ENCODE data around the gene UBE2Z. TPM values are rescaled to one million over a fixed set of nuclear protein-coding genes. Genes with fewer than 3 reads are reported as not detected.

The UBE2Z gene
- total and polyA plus RNA-seq, 2 donors (not counting 1 experiment from before 2014, with no cell fraction given), result 56.2 to 121 TPM

DNA sequence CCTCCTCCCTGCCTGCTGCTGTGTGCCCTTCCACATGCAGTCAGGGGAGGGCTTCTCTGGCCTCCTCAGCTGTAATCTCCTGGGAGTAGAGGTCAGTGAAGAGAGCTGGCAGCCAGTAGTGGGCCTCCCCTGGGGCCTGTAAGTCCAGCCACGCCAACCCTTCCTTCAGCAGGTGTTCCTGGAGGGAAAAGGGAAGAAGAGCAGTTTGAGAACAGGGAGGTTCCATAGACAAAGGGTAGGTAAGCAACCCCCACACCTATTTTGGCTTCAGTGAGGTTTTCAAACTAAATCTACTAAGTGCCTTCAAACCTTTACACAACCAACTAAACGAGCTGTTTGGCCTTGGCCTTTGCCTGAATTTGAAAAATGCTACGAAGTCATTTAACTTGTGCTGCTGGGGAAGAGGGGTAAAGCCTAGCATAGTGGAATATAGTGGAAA is 22.2 kb downstream of the UBE2Z start:
- H3K27ac Mint-ChIP-seq, result no peak overlapping the region

DNA sequence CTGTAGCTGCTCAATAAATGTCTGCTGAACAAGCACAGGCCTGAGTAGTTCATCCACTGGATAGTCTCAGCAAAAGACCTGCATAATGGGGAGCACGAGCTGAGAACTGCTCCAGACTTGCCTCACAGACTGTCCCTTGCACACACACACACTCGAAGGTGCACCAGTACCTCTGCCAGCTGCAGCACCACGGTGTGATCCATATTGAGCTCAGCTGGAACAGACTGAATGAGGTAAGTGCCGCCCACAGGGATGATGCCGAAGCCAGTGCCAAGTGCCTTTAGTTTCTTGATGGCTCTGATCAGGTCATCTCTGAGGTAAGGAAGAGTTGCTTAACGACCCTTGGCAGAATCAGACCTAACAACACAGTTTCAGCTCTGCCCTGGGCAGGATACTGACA is 24.8 kb downstream of the UBE2Z start:
- no peak overlapping the region for H3K27ac ChIP-seq (ENCODE audit: low read length in 2 of 2)
- H3K9ac ChIP-seq (ENCODE audit: low read length), result no peak overlapping the region
- no peaks in the 10 kb centered on the region for H3K79me2 ChIP-seq (ENCODE audit: control insufficient read depth, insufficient read depth, low read length)
- intact Hi-C loops (cut with micrococcal nuclease), result no loop called here
- H2AFZ ChIP-seq (ENCODE audit: insufficient read depth, low read depth, low read length, poor library complexity, severe bottlenecking), result no peak overlapping the region
- H3K9me3 ChIP-seq (ENCODE audit: control extremely low read depth in 1 of 3, control insufficient read depth in 2 of 3, insufficient read depth in 1 of 3, low read length in 2 of 3), result no peaks in the 10 kb centered on the region
- CTCF ChIA-PET, result interaction anchor here (1.2 kb wide), 1 partner anchor 99 kb away, joined by 3 read pairs; no protein-coding TSS in a partner anchor
- H3K4me3 ChIP-seq (ENCODE audit: control extremely low read depth in 1 of 5, extremely low read depth in 1 of 5, insufficient read depth in 1 of 5, low read depth in 2 of 5, low read length in 4 of 5), result no peak overlapping the region
- H3K27me3 ChIP-seq (replicated peaks in 1 of 4; ENCODE audit: control extremely low read depth in 1 of 4, control insufficient read depth in 3 of 4, insufficient read depth in 4 of 4, low read length in 3 of 4), result no peaks in the 10 kb centered on the region
- H3K36me3 ChIP-seq (replicated peaks in 1 of 2; ENCODE audit: control extremely low read depth in 1 of 2, control insufficient read depth in 1 of 2, extremely low read depth in 1 of 2, insufficient read depth in 2 of 2, low read length in 1 of 2), result peaks cover 8 to 77% of the 10 kb centered on the region in 2 experiments
- Mint-ChIP-seq H3K9me3 (ENCODE audit: insufficient read depth) (no peaks in the 10 kb centered on the region), H3K27ac (no peak overlapping the region), H3K27me3 (no peaks in the 10 kb centered on the region), H3K4me1 (peaks cover 3% of the 10 kb centered on the region), H3K4me3 (no peak overlapping the region)
- TF ChIP-seq, protein P1, sequence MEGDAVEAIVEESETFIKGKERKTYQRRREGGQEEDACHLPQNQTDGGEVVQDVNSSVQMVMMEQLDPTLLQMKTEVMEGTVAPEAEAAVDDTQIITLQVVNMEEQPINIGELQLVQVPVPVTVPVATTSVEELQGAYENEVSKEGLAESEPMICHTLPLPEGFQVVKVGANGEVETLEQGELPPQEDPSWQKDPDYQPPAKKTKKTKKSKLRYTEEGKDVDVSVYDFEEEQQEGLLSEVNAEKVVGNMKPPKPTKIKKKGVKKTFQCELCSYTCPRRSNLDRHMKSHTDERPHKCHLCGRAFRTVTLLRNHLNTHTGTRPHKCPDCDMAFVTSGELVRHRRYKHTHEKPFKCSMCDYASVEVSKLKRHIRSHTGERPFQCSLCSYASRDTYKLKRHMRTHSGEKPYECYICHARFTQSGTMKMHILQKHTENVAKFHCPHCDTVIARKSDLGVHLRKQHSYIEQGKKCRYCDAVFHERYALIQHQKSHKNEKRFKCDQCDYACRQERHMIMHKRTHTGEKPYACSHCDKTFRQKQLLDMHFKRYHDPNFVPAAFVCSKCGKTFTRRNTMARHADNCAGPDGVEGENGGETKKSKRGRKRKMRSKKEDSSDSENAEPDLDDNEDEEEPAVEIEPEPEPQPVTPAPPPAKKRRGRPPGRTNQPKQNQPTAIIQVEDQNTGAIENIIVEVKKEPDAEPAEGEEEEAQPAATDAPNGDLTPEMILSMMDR (IDR thresholded peaks at IDR 0.05), result no peak
- no peak for TF ChIP-seq EZH2 (IDR thresholded peaks at IDR 0.05; ENCODE audit: borderline replicate concordance, insufficient read depth, low read depth, low read length, poor library complexity, severe bottlenecking)
- DNase-seq (no peak), ATAC-seq (ENCODE audit: low read depth) (no peak)
- WGBS (ENCODE audit: insufficient coverage), result 98% methylated on average over 6 of the region's 6 CpGs
- H4K20me1 ChIP-seq (ENCODE audit: control insufficient read depth, insufficient read depth, low read length, poor library complexity, severe bottlenecking), result peaks cover 6% of the 10 kb centered on the region
- no peaks in the 10 kb centered on the region for H3K4me1 ChIP-seq (ENCODE audit: control insufficient read depth in 2 of 2, insufficient read depth in 2 of 2, low read length in 2 of 2)
- POLR2A ChIA-PET, result no interaction called here
- no peak overlapping the region for H3K4me2 ChIP-seq (replicated peaks; ENCODE audit: low read depth, low read length, poor library complexity, severe bottlenecking)

More for the DNA sequence above, 22.2 kb downstream of the UBE2Z start:
- Histone ChIP-seq H3K4me1 (ENCODE audit: control insufficient read depth in 2 of 2, insufficient read depth in 2 of 2, low read length in 2 of 2) (no peaks in the 10 kb centered on the region), H3K4me3 (ENCODE audit: control extremely low read depth in 1 of 5, extremely low read depth in 1 of 5, insufficient read depth in 1 of 5, low read depth in 2 of 5, low read length in 4 of 5) (no peak overlapping the region), H3K79me2 (ENCODE audit: control insufficient read depth, insufficient read depth, low read length) (no peaks in the 10 kb centered on the region), H3K27ac (ENCODE audit: low read length in 2 of 2) (no peak overlapping the region), H3K27me3 (replicated peaks in 1 of 4; ENCODE audit: control extremely low read depth in 1 of 4, control insufficient read depth in 3 of 4, insufficient read depth in 4 of 4, low read length in 3 of 4) (no peaks in the 10 kb centered on the region), H3K4me2 (replicated peaks; ENCODE audit: low read depth, low read length, poor library complexity, severe bottlenecking) (no peak overlapping the region), H2AFZ (ENCODE audit: insufficient read depth, low read depth, low read length, poor library complexity, severe bottlenecking) (no peak overlapping the region), H3K9me3 (ENCODE audit: control extremely low read depth in 1 of 3, control insufficient read depth in 2 of 3, insufficient read depth in 1 of 3, low read length in 2 of 3) (no peaks in the 10 kb centered on the region), H3K9ac (ENCODE audit: low read length) (no peak overlapping the region), H4K20me1 (ENCODE audit: control insufficient read depth, insufficient read depth, low read length, poor library complexity, severe bottlenecking) (peaks cover 16% of the 10 kb centered on the region), H3K36me3 (replicated peaks in 1 of 2; ENCODE audit: control extremely low read depth in 1 of 2, control insufficient read depth in 1 of 2, extremely low read depth in 1 of 2, insufficient read depth in 2 of 2, low read length in 1 of 2) (peaks cover 7 to 78% of the 10 kb centered on the region in 2 experiments)
- Mint-ChIP-seq H3K27me3 (no peaks in the 10 kb centered on the region), H3K4me1 (peaks cover 4% of the 10 kb centered on the region), H3K9me3 (ENCODE audit: insufficient read depth) (no peaks in the 10 kb centered on the region), H3K4me3 (no peak overlapping the region)
- POLR2A ChIA-PET, result interaction anchor here (0.6 kb wide), 1 partner anchor 264 kb away, joined by 14 read pairs; no protein-coding TSS in a partner anchor
- DNase-seq (no peak), ATAC-seq (ENCODE audit: low read depth) (no peak)
- TF ChIP-seq, protein P1 (IDR thresholded peaks at IDR 0.05), result no peak
- TF ChIP-seq EZH2 (IDR thresholded peaks at IDR 0.05; ENCODE audit: borderline replicate concordance, insufficient read depth, low read depth, low read length, poor library complexity, severe bottlenecking), result no peak
- CTCF ChIA-PET, result interaction anchor here (1.6 kb wide), 1 partner anchor 252 kb away, joined by 3 read pairs; no protein-coding TSS in a partner anchor
- 70% methylated on average over 2 of the region's 3 CpGs for WGBS (ENCODE audit: insufficient coverage)
- intact Hi-C loops (cut with micrococcal nuclease), result no loop called here

All from B cell (primary cell).